Lower lobe of right lung (tissue), 2 donors: ENCODE data around the gene ASIC4. TPM values are rescaled to one million over a fixed set of nuclear protein-coding genes. Genes with fewer than 3 reads are reported as not detected.

Experiments used
- ATAC-seq, 2 donors: fragments of 200-7000 bp; cut with Tn5 transposase; one replicate each; pipeline ENCODE4 v1.9.1; 2020 to 2022; ENCODE audit warnings: mild to moderate bottlenecking in 2 of 2, moderate library complexity in 2 of 2
- DNase-seq: peaks from one replicate; pipeline ENCODE4 v3.0.0-alpha.2; 2020
- H3K27ac ChIP-seq: fragments of 200-600 bp; one replicate; pipeline ENCODE4 v1.8.0; 2022
- H3K27me3 ChIP-seq: fragments of 200-600 bp; one replicate; pipeline ENCODE4 v1.8.0; 2022; ENCODE audit warnings: low read depth
- H3K36me3 ChIP-seq: fragments of 200-600 bp; one replicate; pipeline ENCODE4 v1.8.0; 2022; ENCODE audit warnings: mild to moderate bottlenecking
- H3K4me1 ChIP-seq: fragments of 200-600 bp; one replicate; pipeline ENCODE4 v1.8.0; 2022
- H3K4me3 ChIP-seq: fragments of 200-600 bp; one replicate; pipeline ENCODE4 v1.8.0; 2022; ENCODE audit warnings: mild to moderate bottlenecking
- H3K9me3 ChIP-seq: fragments of 200-600 bp; one replicate; pipeline ENCODE4 v1.8.0; 2022
- CTCF ChIP-seq: fragments of 200-600 bp; IDR thresholded peaks from one replicate; pipeline ENCODE4 v1.8.0; 2022; ENCODE audit warnings: antibody characterized with exemption, mild to moderate bottlenecking
- intact Hi-C: fragments of 100-400 bp; cut with DNase I; formaldehyde crosslinking; loops from one replicate; pipeline ENCODE4 v1.11.0; 2022
- total RNA-seq: library from RNA; stranded (reverse); fragmentation: NEBNext Ultra II Directional; extraction: Animal tissue kit (Norgen Biotek cat#: 25700); gene quantifications from one replicate; pipeline ENCODE4 v1.2.1, GENCODE V29; 2021
- donor health status: DM: no; HTN: yes; CAD: no; lungs with severe emphysema.

ASIC4 gene
- total RNA-seq, 1 donor from 2014 or later, result 0.53 TPM

- no peak overlapping the region for H3K27ac ChIP-seq
- no peak for TF ChIP-seq CTCF
- no peak for ATAC-seq
- peaks cover 8% of the 10 kb centered on the region for H3K27me3 ChIP-seq
- peaks cover 28% of the 10 kb centered on the region for H3K36me3 ChIP-seq
- intact Hi-C loops, result no loop called here
- H3K9me3 ChIP-seq, result no peaks in the 10 kb centered on the region
- no peak for DNase-seq
- peaks cover 11% of the 10 kb centered on the region for H3K4me1 ChIP-seq
- no peak overlapping the region for H3K4me3 ChIP-seq
Observed at GRCh38 chr2:219566640-219567039, 52.4 kb downstream of the ASIC4 start.

DNA sequence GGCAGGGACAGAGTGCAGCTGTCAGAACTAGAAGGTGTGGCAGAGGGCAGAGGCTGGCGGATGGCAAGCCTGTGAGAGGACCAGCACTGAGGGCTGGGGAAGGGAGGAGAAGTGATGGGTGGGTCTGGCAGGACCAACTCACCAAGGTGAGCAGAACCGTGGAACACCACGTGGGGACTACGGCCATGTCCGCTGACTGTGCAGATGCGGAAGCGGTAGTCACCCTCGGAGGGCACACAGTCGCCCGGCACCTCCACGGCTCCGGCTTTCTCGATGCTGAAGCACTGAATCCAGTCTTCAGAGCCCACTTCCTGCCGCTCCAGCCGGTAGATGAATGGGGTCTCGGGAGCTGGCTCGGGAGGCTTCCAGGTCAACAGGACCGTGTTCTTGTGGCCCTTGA, 52.8 kb downstream of the ASIC4 start:
- Histone ChIP-seq H3K4me3 (no peak overlapping the region), H3K9me3 (no peaks in the 10 kb centered on the region), H3K27ac (no peak overlapping the region), H3K27me3 (peaks cover 11% of the 10 kb centered on the region), H3K36me3 (peaks cover 28% of the 10 kb centered on the region), H3K4me1 (peaks cover 11% of the 10 kb centered on the region)
- no peak for TF ChIP-seq CTCF
- DNase-seq, result no peak
- intact Hi-C loops, result no loop called here
- ATAC-seq, result no peak

GRCh38 chr2:219567791-219568361, 53.6 kb downstream of the ASIC4 start:
- Histone ChIP-seq H3K27me3 (peaks cover 14% of the 10 kb centered on the region), H3K36me3 (peaks cover 24% of the 10 kb centered on the region), H3K9me3 (no peaks in the 10 kb centered on the region), H3K27ac (no peak overlapping the region), H3K4me3 (no peak overlapping the region), H3K4me1 (peaks cover 11% of the 10 kb centered on the region)
- intact Hi-C loops, result no loop called here
- TF ChIP-seq CTCF, result no peak
- DNase-seq (no peak), ATAC-seq (no peak)

DNA sequence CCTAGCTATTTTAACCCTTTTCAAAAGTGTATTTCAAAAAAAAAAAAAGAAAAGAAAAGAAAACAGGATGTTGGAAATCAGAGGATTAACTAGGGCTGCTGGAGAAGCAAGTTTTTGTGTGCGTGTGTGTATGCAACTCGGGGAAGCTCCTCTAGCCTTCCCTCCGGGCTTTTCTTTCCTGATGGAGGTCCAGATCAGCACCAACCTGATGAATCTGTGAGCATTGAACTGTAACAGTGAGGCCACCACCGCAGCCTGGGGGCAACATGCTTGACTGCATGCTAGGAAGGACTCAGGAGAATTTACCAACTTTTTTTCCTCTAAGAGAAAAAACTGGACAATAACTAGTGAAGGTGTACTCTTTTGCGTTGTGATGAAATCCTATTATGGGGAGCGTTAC, 54.8 kb downstream of the ASIC4 start:
- peaks cover 11% of the 10 kb centered on the region for H3K4me1 ChIP-seq
- TF ChIP-seq CTCF, result no peak
- DNase-seq (no peak), ATAC-seq (no peak)
- intact Hi-C loops, result no loop called here
- H3K9me3 ChIP-seq, result no peaks in the 10 kb centered on the region
- peaks cover 21% of the 10 kb centered on the region for H3K36me3 ChIP-seq
- no peak overlapping the region for H3K4me3 ChIP-seq
- peaks cover 14% of the 10 kb centered on the region for H3K27me3 ChIP-seq
- H3K27ac ChIP-seq, result no peak overlapping the region

DNA sequence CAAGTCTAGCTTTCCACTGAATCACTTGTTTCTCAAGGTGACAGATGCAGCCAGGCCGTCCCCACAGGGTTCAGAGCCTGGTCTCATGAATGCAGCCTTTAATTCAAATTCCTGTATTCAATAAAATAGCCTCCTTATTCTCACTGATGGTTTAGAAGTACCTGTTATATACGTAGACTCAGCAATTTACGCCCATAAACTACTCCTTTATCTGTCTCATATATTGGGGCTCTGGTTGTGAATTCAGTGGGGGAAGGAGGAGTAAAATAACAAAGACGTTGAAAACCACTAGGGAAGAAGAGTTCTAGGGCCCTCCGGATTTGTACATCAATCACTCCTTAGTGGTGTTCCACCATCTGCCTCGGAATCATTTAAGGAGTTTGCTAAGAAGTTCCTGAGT, 55.4 kb downstream of the ASIC4 start:
- no peaks in the 10 kb centered on the region for H3K9me3 ChIP-seq
- peak overlapping the region; percentile 66 for H3K4me3 ChIP-seq
- intact Hi-C loops, result no loop called here
- no peak overlapping the region for H3K27ac ChIP-seq
- TF ChIP-seq CTCF, result no peak
- peaks cover 11% of the 10 kb centered on the region for H3K4me1 ChIP-seq
- no peak for DNase-seq
- H3K27me3 ChIP-seq, result peaks cover 14% of the 10 kb centered on the region
- H3K36me3 ChIP-seq, result peaks cover 18% of the 10 kb centered on the region
- ATAC-seq, result no peak
